ENCODE results near the gene SLC2A9.

The SLC2A9 gene

GRCh38 chr4:9962611-9963314 is 58.5 kb downstream of the SLC2A9 start:
- no peak for DNase-seq (ENCODE audit: low spot score)

DNA sequence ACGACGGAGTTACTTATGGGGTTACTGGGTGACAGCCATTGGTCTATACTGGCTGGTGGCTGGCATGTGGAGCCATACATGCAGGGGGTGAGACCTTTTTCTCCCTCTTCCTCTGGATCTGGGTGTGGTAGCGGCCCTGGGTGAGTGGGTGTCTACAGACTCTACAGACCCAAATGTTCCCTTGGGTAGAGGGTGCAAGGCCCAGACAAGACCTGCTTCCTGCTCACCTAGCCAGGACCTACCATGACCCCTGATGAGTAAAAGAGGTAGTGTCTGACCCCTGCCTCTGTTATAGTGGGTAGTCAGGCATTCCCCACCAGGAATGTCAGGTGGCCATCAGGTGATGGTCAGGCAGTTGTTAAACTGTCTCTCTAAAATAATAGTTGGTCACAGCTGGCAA is 66.8 kb downstream of the SLC2A9 start:
- DNase-seq (ENCODE audit: low spot score) = no peak

DNA sequence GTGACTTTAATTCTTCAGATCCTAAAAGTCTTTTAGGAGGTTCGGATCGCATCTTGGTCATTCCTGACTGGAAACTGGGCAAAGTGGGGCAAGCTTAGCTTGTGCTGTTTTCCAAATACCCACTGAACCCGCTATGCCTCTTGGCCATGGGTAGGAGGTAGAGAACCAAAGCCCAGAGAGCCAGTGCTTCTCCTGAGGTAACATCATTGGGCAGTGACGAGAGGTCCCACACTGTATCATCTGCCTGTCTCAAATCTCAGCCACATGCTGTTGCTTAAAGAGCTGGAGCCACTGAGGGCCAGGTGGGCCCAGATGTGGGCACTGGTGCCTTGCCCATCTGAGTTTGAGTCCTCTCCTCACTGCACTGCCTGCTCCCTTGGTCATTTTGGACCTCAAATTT is 68.2 kb downstream of the SLC2A9 start:
- no peak for DNase-seq (ENCODE audit: low spot score)

GRCh38 chr4:9952415-9952950 is 68.8 kb downstream of the SLC2A9 start:
- no peak for DNase-seq (ENCODE audit: low spot score)

GRCh38 chr4:9949573-9949972 is 71.7 kb downstream of the SLC2A9 start:
- no peak for DNase-seq (ENCODE audit: low spot score)

DNA sequence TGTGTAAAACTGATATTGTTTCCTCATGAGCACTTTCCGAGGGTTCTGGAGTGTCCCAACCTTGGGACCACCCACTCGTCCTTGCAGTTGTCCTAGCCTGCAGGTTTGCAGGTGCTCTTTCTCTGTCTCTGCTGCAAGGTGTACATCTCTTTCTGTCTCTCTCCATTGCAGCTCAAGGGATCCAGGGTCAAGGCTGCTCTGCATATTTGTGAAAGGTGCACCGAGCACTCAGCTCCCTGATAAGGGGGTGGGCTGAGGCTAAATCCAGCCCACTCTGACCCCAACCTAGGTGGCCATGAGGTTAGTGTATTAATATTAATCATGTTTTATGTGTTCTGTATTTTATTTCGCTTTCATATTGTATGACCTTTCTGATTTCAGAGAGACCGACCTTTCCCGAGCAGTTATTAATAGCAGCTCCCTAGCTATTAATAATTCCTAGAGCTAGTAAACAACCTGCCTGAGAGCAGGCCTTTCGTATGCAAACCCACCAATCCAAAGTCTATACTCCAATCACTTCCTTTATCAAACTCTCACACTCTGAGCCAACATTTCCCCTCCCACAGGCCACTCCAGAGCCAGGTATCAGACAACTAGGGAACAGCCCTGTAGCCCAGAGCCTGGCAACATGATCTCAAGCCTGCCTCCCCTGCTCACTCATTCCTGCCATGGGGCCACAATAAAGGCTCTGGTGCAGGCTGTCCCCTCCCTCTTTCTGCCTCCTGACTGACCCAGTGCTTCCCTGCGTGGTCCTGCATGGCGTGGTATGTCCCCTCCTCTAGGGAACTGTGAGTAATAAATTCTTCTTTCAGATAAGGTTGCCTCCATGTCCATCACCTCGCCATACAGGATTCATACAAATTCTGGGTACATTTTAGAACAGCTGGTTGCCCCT is 73.9 kb downstream of the SLC2A9 start:
- DNase-seq (ENCODE audit: low spot score) = no peak

DNA sequence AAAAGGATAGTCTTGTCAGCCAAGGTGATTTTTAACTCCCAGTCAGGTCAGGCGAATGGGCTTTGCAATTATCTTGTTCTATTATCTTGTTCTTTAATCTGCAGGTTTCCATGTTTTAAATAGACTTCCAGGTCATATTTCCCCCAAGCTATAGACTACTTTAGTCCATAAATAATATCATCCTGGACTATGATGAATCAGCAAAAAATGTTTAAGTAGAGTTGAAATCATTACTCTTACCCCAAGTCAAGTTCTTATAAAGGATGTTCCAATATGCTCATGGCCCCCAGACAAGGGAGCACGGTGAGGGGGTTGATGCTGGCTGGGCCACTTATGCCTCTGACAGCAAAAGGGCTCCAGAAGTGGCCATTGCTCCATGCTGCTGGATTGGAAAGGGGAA is 75.1 kb downstream of the SLC2A9 start:
- DNase-seq (ENCODE audit: low spot score) = no peak

- DNase-seq (ENCODE audit: low spot score) = no peak
Measured at GRCh38 chr4:9944431-9945425, 76.6 kb downstream of the SLC2A9 start.

- no peak for DNase-seq (ENCODE audit: low spot score)
Measured at GRCh38 chr4:9943761-9944160, 77.5 kb downstream of the SLC2A9 start.

GRCh38 chr4:9942921-9943600 is 78.2 kb downstream of the SLC2A9 start:
- DNase-seq (ENCODE audit: low spot score) = no peak

DNA sequence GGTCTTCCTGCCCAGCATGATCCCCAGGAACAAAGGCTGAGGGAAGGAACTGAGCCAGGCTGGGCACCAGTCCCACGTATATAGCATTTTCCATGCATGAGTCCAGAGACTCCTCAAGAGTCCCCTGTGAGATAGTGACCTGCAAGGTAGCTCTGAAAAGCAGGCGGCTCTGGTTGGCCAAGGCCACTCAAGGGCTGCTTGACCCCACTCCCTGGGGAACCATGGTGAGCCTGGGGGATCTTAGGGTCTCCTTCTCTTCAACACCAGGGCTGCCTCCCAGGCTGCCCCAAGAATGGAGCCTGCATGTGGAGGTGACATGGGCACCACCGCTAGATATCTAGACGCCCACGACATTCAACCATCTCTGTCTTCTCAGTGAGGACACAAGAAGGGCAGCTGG is 79.2 kb downstream of the SLC2A9 start:
- no peak for DNase-seq (ENCODE audit: low spot score)

GRCh38 chr4:9940041-9940440 is 81.3 kb downstream of the SLC2A9 start:
- DNase-seq (ENCODE audit: low spot score) = no peak

DNA sequence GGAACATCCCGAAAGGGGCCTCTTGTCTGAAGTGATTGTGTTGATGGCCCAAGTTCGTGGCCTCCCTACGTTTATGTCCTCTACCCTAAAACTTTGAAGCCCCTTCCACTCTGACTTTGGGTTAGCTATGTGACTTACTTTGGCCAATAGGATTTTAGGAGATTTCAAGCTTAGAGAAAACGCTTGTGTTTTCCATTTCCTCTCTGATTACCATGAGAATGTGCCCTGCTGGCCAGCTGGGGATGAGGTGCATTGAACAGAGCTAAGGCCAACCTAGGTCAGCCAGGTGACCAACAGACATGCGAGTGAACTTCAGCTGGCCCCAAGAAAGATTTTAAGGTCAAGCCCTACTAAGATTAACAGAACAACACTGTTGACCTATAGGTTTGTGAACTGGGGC is 82.4 kb downstream of the SLC2A9 start:
- DNase-seq (ENCODE audit: low spot score) = no peak

GRCh38 chr4:9937078-9937477 is 84.2 kb downstream of the SLC2A9 start:
- no peak for DNase-seq (ENCODE audit: low spot score)

DNA sequence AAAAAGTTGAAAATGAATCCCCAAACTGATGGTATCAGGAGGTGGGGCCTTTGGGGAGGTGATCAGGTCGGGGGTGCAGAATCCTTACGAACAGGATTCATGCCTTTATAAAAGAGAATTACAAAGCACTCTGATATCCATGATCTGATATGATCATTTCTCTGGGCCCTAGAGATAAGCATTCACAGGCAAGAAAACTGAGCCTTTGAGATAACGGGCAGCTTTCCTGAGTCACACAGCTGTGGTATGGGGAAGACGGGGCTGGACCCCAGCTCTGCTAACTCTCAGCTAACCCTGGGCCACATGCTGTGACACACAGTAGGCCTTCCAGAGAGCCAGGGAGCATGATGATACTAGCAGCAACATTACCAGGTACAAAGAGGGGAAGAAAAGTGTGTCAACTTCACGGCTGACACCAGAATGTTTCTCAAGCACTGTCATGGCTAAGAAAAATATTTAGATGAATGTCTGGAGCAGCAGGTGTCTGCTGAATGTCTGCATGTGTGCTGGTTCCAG is 85.1 kb downstream of the SLC2A9 start:
- DNase-seq (ENCODE audit: low spot score) = no peak

DNA sequence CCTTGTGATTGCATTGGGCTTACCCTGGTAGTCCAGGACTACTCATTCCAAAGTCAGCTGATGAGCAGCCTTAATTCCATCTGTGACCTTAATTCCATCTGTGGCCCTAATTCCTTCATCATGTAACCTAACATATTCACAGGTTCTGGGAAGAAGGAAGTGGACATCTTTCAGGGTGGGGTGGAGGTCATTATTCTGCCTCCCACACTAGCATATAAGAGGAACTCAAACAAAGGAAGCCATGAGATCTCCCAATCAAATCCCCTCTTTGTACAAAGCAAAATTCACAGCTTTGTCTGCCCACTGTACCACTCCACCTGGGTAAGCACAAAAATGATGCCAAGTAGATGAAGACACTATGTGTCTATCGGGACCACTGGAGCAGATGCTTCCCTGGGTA is 87.3 kb downstream of the SLC2A9 start:
- DNase-seq (ENCODE audit: low spot score) = no peak

DNA sequence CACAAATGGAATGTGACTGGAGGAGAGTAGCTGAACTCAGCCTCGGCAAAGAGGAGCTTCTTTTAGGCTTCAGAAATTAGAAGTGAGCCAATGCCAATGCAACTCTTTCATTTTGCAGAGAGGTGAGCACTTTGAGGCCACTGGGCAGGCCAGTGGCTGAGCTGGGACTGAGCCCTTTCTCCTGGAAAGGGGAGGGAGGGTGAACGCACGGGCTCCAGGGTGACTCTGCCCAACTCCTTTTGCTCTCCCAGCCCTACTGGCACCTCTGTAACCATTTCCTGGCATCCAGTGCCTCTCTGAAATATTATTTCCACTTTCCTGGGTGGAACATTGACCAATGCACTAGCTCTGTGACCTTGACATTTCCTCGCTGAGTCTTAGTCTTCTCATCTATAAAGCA is 88.1 kb downstream of the SLC2A9 start:
- no peak for DNase-seq (ENCODE audit: low spot score)

DNA sequence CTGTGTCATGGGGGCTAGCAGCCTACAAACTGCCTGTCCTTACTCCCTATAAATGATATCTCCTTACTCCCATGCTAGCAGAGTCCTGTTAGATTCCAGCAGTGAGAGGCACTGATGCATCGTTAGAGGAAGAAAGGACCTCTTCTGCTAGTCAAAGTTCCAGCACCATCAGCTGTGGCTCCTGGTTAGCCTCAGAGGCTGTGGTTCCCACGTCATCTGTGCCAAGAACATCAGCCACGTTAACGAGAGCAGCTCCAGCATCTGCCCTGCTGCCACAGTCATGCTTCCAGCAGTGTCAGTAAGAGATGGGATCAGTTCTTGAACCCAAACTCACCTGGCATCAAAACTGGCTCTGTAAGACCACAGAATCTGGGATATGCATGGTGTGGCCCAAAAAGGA is 88.5 kb downstream of the SLC2A9 start:
- DNase-seq (ENCODE audit: low spot score) = no peak

GRCh38 chr4:9931146-9931545 is 90.2 kb downstream of the SLC2A9 start:
- DNase-seq (ENCODE audit: low spot score) = no peak

DNA sequence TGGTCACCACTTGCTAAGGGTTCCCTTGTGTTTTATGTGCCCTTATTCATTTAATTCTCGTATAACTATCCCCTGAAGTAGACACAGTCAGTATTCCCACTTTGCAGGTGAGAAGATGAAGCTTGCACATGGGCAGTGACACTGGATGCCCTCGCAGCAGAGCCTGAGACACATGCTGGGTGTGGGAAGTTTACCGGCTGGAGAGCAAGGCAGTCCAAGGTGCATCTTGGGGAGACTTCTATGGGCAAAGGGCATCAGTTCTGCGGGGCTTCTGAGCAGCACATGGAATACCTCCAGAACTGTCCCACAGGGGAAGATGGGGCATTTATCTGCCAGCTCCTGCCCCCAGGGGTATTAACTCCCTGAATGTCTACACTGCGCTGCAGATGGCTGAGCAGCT is 92.2 kb downstream of the SLC2A9 start:
- DNase-seq (ENCODE audit: low spot score) = no peak

DNA sequence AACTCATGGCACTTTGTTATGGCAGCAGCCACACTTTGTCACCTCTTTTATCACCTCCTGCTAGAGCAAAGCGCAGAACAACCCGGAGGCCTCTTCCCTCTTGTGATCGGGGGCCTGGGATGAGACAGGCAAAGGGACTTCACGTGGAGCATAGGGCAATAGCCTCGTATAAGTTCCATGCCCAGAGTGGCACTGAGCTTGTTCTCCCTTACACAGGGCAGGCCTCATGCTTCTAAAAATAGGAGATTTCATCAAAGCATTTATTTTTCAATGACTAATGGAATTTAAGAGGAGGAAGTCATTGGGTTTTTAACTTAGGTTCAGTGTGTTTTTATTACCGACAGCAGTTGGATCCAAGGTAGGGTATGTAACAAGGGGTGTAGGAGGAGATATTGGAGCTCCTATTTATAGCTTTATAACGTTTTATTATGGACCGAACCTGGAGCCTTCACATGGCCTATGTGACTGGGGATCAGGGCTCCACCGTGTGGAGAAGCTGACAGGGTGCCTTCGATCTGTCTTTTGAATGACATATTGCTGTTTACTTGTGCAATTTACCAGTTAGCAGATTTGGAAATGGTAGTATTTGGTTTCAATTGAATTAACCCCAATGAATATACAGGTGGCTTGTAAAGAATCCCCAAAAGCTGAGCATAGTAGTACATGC is 93.8 kb downstream of the SLC2A9 start:
- no peak for DNase-seq (ENCODE audit: low spot score)

All from globus pallidus (tissue), 1 donor.